SJSA1 (cell line): ENCODE results near the gene USP44. TPM values are rescaled to one million over a fixed set of nuclear protein-coding genes. Genes with fewer than 3 reads are reported as not detected.

Experiments
- DNase-seq, 2 experiments: peaks; one replicate each; pipeline ENCODE4 v3.0.0-alpha.2; 2015 to 2020; ENCODE audit warnings: low spot score in 2 of 2, low read depth in 1 of 2
- H3K27ac ChIP-seq: fragments of 250-450 bp; sonication (Bioruptor Pico); 2 replicates; pipeline ENCODE4 v1.5.1; 2020; ENCODE audit warnings: mild to moderate bottlenecking, moderate library complexity
- H3K27me3 ChIP-seq: fragments of 250-450 bp; sonication (Bioruptor Pico); replicated peaks from 2 replicates; pipeline ENCODE4 v1.5.1; 2020; ENCODE audit warnings: mild to moderate bottlenecking, moderate library complexity
- H3K36me3 ChIP-seq: fragments of 250-450 bp; sonication (Bioruptor Pico); 2 replicates; pipeline ENCODE4 v1.5.1; 2020; ENCODE audit warnings: mild to moderate bottlenecking
- H3K4me1 ChIP-seq: fragments of 250-450 bp; sonication (Bioruptor Pico); replicated peaks from 2 replicates; pipeline ENCODE4 v1.6.1; 2021; ENCODE audit warnings: mild to moderate bottlenecking
- H3K4me3 ChIP-seq: fragments of 250-450 bp; sonication (Bioruptor Pico); 2 replicates; pipeline ENCODE4 v1.5.1; 2020; ENCODE audit warnings: mild to moderate bottlenecking
- H3K9me3 ChIP-seq: fragments of 250-450 bp; sonication (Bioruptor Pico); replicated peaks from 2 replicates; pipeline ENCODE4 v1.5.1; 2020; ENCODE audit warnings: mild to moderate bottlenecking
- total RNA-seq: library from RNA; depleted of rRNA; stranded (reverse); fragments of >200 nt; shearing (Covaris generic); gene quantifications from 2 replicates; pipeline ENCODE4 v1.2.3, GENCODE V29; 2014

USP44 gene
- total RNA-seq, 1 experiment from 2014 or later: 1.6 TPM

- no peak for DNase-seq
These were observed 6.3 kb upstream of the USP44 start for GRCh38 chr12:95557625-95558024.

GRCh38 chr12:95554532-95555071 lies 3.3 kb upstream of the USP44 start:
- peaks cover under 1% of the 10 kb centered on the region; the same call in 1 of the 2 replicates for H3K9me3 ChIP-seq
- no peak for DNase-seq
- no peaks in the 10 kb centered on the region for H3K36me3 ChIP-seq
- H3K4me1 ChIP-seq: no peaks in the 10 kb centered on the region
- no peaks in the 10 kb centered on the region for H3K27me3 ChIP-seq
- H3K4me3 ChIP-seq: no peak overlapping the region
- no peak overlapping the region for H3K27ac ChIP-seq

More at GRCh38 chr12:95557625-95558024, 6.3 kb upstream of the USP44 start:
- Histone ChIP-seq H3K27ac (no peak overlapping the region), H3K4me3 (no peak overlapping the region), H3K27me3 (no peaks in the 10 kb centered on the region), H3K4me1 (no peaks in the 10 kb centered on the region), H3K9me3 (no peaks in the 10 kb centered on the region), H3K36me3 (no peaks in the 10 kb centered on the region)

DNA sequence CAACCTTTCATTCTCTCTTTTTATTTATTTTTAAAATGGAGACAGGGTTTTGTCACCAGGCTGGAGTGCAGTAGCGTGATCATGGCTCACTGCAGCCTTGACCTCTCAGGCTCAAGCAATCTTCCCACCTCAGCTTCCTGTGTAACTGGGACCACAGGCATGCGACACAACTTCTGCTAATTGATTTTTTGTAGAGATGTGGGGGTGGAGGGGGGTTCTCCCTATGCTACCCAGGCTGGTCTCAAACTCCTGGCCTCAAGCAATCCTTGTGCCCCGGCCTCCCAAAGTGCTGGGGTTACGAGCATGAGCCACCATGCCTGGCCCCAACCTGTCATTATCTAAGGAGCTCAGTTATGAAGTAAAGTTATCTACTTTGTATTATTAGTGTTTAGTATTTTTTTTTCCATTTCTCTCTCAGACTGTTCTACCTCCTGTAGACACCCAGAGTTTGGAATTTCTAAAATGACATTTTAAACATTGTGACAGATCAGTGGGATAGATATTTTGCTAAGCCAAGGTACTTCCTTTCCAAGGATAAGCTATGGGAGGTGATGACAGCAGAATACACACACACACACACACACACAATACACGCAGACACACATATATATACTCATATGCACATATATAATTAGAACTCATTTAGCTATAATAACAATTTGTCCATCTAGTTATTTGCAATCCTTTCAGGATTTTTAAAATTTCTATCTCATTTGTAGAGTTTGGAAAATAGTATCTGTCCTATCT lies 2.1 kb upstream of the USP44 start:
- no peak for DNase-seq

GRCh38 chr12:95551913-95552516 lies 739 bp upstream of the USP44 start:
- H3K27me3 ChIP-seq: no peaks in the 10 kb centered on the region
- peaks cover 7% of the 10 kb centered on the region for H3K4me1 ChIP-seq
- H3K4me3 ChIP-seq: no peak overlapping the region
- H3K9me3 ChIP-seq: peaks cover 9% of the 10 kb centered on the region
- no peak for DNase-seq
- H3K36me3 ChIP-seq: 0 out of 2 replicates have a peak, but pooled peaks cover 3% of the 10 kb centered on the region
- H3K27ac ChIP-seq: no peak overlapping the region

More for the DNA sequence above, 2.1 kb upstream of the USP44 start:
- no peak overlapping the region for H3K27ac ChIP-seq
- peaks cover 9% of the 10 kb centered on the region for H3K9me3 ChIP-seq
- 0 out of 2 replicates have a peak, but pooled peaks cover 2% of the 10 kb centered on the region for H3K36me3 ChIP-seq
- H3K4me1 ChIP-seq: no peaks in the 10 kb centered on the region; the same call in 1 of the 2 replicates
- no peaks in the 10 kb centered on the region for H3K27me3 ChIP-seq
- no peak overlapping the region for H3K4me3 ChIP-seq

- DNase-seq: no peak
- Histone ChIP-seq H3K9me3 (peaks cover 9% of the 10 kb centered on the region), H3K36me3 (0 out of 2 replicates have a peak, but pooled peaks cover 3% of the 10 kb centered on the region), H3K4me3 (no peak overlapping the region), H3K27me3 (no peaks in the 10 kb centered on the region), H3K27ac (no peak overlapping the region), H3K4me1 (peaks cover 7% of the 10 kb centered on the region)
These were observed 1.7 kb downstream of the USP44 start for GRCh38 chr12:95549392-95550084.

GRCh38 chr12:95548539-95549391 lies 2.5 kb downstream of the USP44 start:
- Histone ChIP-seq H3K4me3 (peak overlapping the region; percentile 69), H3K27ac (no peak overlapping the region), H3K27me3 (no peaks in the 10 kb centered on the region), H3K4me1 (peaks cover 7% of the 10 kb centered on the region), H3K36me3 (0 out of 2 replicates have a peak, but pooled peaks cover 3% of the 10 kb centered on the region), H3K9me3 (peaks cover 9% of the 10 kb centered on the region)
- DNase-seq: peak; percentile 41 to 52

DNA sequence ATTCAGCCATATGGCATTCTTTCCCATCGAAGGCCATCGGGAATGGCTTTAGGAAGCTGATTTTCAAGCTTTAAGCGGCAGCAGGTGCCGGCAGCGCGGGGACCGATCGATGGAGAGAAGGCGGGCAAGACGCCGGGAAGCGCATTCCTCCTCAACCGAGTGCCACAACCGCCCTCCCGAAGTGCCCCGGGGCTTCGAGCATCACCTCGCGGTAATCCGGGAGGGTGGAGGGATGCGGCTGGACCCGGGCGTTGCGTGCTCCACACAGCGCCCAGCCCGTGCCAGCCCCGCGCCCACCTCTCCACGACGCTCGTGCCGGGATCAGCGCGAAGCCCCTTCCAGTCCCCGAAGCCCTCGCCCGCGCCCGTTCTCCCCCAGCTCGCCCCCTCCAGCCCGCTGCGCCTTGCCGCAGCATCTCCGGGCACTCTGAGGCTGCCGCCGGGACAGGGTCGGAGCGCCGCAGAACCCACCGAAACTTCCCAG lies 3.2 kb downstream of the USP44 start:
- H3K9me3 ChIP-seq: peaks cover 9% of the 10 kb centered on the region
- H3K4me1 ChIP-seq: peaks cover 7% of the 10 kb centered on the region
- DNase-seq: peak; percentile 20 to 43
- no peaks in the 10 kb centered on the region for H3K27me3 ChIP-seq
- peak overlapping the region; percentile 69 for H3K4me3 ChIP-seq
- H3K27ac ChIP-seq: no peak overlapping the region
- H3K36me3 ChIP-seq: 0 out of 2 replicates have a peak, but pooled peaks cover 3% of the 10 kb centered on the region

GRCh38 chr12:95547522-95548055 lies 3.7 kb downstream of the USP44 start:
- peak overlapping the region; percentile 69 for H3K4me3 ChIP-seq
- peaks cover 7% of the 10 kb centered on the region for H3K4me1 ChIP-seq
- peak in 1 of 2 experiments; percentile 4 for DNase-seq
- 0 out of 2 replicates have a peak, but pooled peaks cover 3% of the 10 kb centered on the region for H3K36me3 ChIP-seq
- H3K27me3 ChIP-seq: no peaks in the 10 kb centered on the region
- peaks cover 9% of the 10 kb centered on the region for H3K9me3 ChIP-seq
- H3K27ac ChIP-seq: no peak overlapping the region

GRCh38 chr12:95546491-95546813 lies 4.8 kb downstream of the USP44 start:
- DNase-seq: no peak
- Histone ChIP-seq H3K36me3 (0 out of 2 replicates have a peak, but pooled peaks cover 3% of the 10 kb centered on the region), H3K9me3 (peaks cover 9% of the 10 kb centered on the region), H3K27me3 (no peaks in the 10 kb centered on the region), H3K4me3 (no peak overlapping the region), H3K4me1 (peaks cover 7% of the 10 kb centered on the region), H3K27ac (no peak overlapping the region)

- no peak overlapping the region for H3K4me3 ChIP-seq
- H3K27ac ChIP-seq: no peak overlapping the region
- peaks cover 7% of the 10 kb centered on the region for H3K4me1 ChIP-seq
- DNase-seq: no peak
- H3K27me3 ChIP-seq: no peaks in the 10 kb centered on the region
- H3K9me3 ChIP-seq: peaks cover 9% of the 10 kb centered on the region
- 0 out of 2 replicates have a peak, but pooled peaks cover 3% of the 10 kb centered on the region for H3K36me3 ChIP-seq
These were observed 5.4 kb downstream of the USP44 start for GRCh38 chr12:95545731-95546490.

- Histone ChIP-seq H3K27me3 (no peaks in the 10 kb centered on the region), H3K36me3 (0 out of 2 replicates have a peak, but pooled peaks cover 3% of the 10 kb centered on the region), H3K4me3 (no peak overlapping the region), H3K4me1 (peaks cover 7% of the 10 kb centered on the region), H3K27ac (no peak overlapping the region), H3K9me3 (peaks cover 9% of the 10 kb centered on the region)
- DNase-seq: no peak
These were observed 6.0 kb downstream of the USP44 start for GRCh38 chr12:95545303-95545702.

- no peak overlapping the region for H3K4me3 ChIP-seq
- peaks cover 7% of the 10 kb centered on the region for H3K4me1 ChIP-seq
- H3K27me3 ChIP-seq: no peaks in the 10 kb centered on the region
- H3K9me3 ChIP-seq: peaks cover 9% of the 10 kb centered on the region
- no peak overlapping the region for H3K27ac ChIP-seq
- DNase-seq: no peak
- 0 out of 2 replicates have a peak, but pooled peaks cover 3% of the 10 kb centered on the region for H3K36me3 ChIP-seq
These were observed 6.5 kb downstream of the USP44 start for GRCh38 chr12:95544756-95545155.
